H1 (cell line): ENCODE results near the gene TAMALIN. TPM values are rescaled to one million over a fixed set of nuclear protein-coding genes. Genes with fewer than 3 reads are reported as not detected.

Source experiments
- CTCF ChIA-PET: fragments of 300-600 bp; sonication (Branson Sonifier 250); formaldehyde crosslinking; loops from one replicate; lab custom pipeline; 2021; ENCODE audit not compliant: partially characterized antibody; lab: Charles Lee
- POLR2A ChIA-PET: fragments of 300-600 bp; sonication (Branson Sonifier 250); formaldehyde crosslinking; loops from one replicate; lab custom pipeline; 2021; ENCODE audit warnings: inconsistent platforms; ENCODE audit not compliant: partially characterized antibody; lab: Charles Lee
- DNase-seq, 2 experiments: peaks; one replicate each; pipeline versions ENCODE4 v3.0.0 to v3.0.0-alpha.2; 2010 to 2022; ENCODE audit warnings: low spot score in 2 of 2, low read depth in 1 of 2, mixed read lengths in 1 of 2
- FAIRE-seq: peaks from 2 replicates; lab custom pipeline; 2011; peaks lifted over from hg19 to GRCh38; lab: Jason Lieb, UNC
- H2AFZ ChIP-seq: 2 replicates; pipeline ENCODE4 v1.8.1; 2012; ENCODE audit warnings: low read length, inconsistent platforms
- H2AK5ac ChIP-seq: 2 replicates; pipeline ENCODE4 v1.6.1; 2013; ENCODE audit warnings: low read depth, low read length
- H2BK120ac ChIP-seq: replicated peaks from 2 replicates; pipeline ENCODE3; 2013; ENCODE audit warnings: low read depth, low read length, inconsistent platforms
- H2BK12ac ChIP-seq: 2 replicates; pipeline ENCODE4 v1.6.1; 2013; ENCODE audit warnings: low read depth, low read length
- H2BK15ac ChIP-seq: 2 replicates; pipeline ENCODE4 v1.6.1; 2013; ENCODE audit warnings: low read length
- H2BK20ac ChIP-seq: 2 replicates; pipeline ENCODE4 v1.6.1; 2013; ENCODE audit warnings: low read length
- H2BK5ac ChIP-seq: 2 replicates; pipeline ENCODE4 v1.6.1; 2013; ENCODE audit warnings: low read depth, low read length
- H3K14ac ChIP-seq: 2 replicates; pipeline ENCODE4 v1.6.1; 2013; ENCODE audit warnings: inconsistent platforms; ENCODE audit not compliant: insufficient read length
- H3K18ac ChIP-seq: 2 replicates; pipeline ENCODE4 v1.6.1; 2013; ENCODE audit warnings: low read length; ENCODE audit errors: extremely low read depth
- H3K23ac ChIP-seq: 2 replicates; pipeline ENCODE4 v1.6.1; 2013; ENCODE audit warnings: inconsistent platforms; ENCODE audit not compliant: insufficient read length
- H3K23me2 ChIP-seq: 2 replicates; pipeline ENCODE4 v1.6.1; 2013; ENCODE audit warnings: low read depth, low read length
- H3K27ac ChIP-seq: 2 replicates; pipeline ENCODE4 v1.6.1; 2011; ENCODE audit warnings: low read depth, low read length, inconsistent platforms
- H3K27me3 ChIP-seq, 4 experiments: replicated peaks in 1 of 4; 1 replicate in 1 of 4; 2 replicates in 3 of 4; pipeline versions ENCODE4 v1.6.1 to v1.8.1; 2011 to 2013; ENCODE audit warnings: low read length in 3 of 4, mild to moderate bottlenecking in 3 of 4, inconsistent platforms in 2 of 4, mixed read lengths in 2 of 4, moderate library complexity in 1 of 4; ENCODE audit not compliant: control insufficient read depth in 3 of 4, insufficient read depth in 3 of 4; ENCODE audit errors: extremely low read depth in 1 of 4
- H3K36me3 ChIP-seq, 4 experiments: 2 replicates each; pipeline versions ENCODE4 v1.6.1 to v1.8.1; 2011 to 2013; ENCODE audit warnings: mild to moderate bottlenecking in 4 of 4, low read length in 3 of 4, moderate library complexity in 2 of 4, control low read depth in 1 of 4, inconsistent platforms in 1 of 4; ENCODE audit not compliant: insufficient read depth in 4 of 4, control insufficient read depth in 2 of 4
- H3K4ac ChIP-seq: replicated peaks from 2 replicates; pipeline ENCODE3; 2013; ENCODE audit warnings: low read length, low read depth, mixed read lengths, inconsistent platforms; ENCODE audit not compliant: insufficient read length
- H3K4me1 ChIP-seq, 4 experiments: replicated peaks in 1 of 4; 1 replicate in 1 of 4; 2 replicates in 3 of 4; pipeline versions ENCODE4 v1.6.1 to v1.8.1; 2011 to 2013; ENCODE audit warnings: low read length in 3 of 4, inconsistent platforms in 2 of 4, mixed read lengths in 1 of 4; ENCODE audit not compliant: insufficient read depth in 4 of 4, control insufficient read depth in 3 of 4
- H3K4me2 ChIP-seq, 2 experiments: 2 replicates each; pipeline versions ENCODE4 v1.6.1 to v1.8.1; 2011 to 2013; ENCODE audit warnings: low read depth in 2 of 2, low read length in 2 of 2, control low read depth in 1 of 2, inconsistent platforms in 1 of 2, mild to moderate bottlenecking in 1 of 2; ENCODE audit not compliant: insufficient read depth in 1 of 2
- H3K4me3 ChIP-seq, 4 experiments: fragments of 200-600, 300-600 bp in 1 of 4; sonication (generic), shearing (Covaris generic), sonication (Bioruptor Twin) in 1 of 4; 2 replicates each; pipeline versions ENCODE4 v1.5.1 to v1.8.1; 2011 to 2016; ENCODE audit warnings: low read length in 4 of 4, low read depth in 3 of 4, control low read depth in 2 of 4, inconsistent platforms in 2 of 4, mild to moderate bottlenecking in 2 of 4, mixed read lengths in 1 of 4, moderate library complexity in 1 of 4; ENCODE audit not compliant: insufficient read depth in 2 of 4; ENCODE audit errors: extremely low read depth in 1 of 4
- H3K56ac ChIP-seq: replicated peaks from 2 replicates; pipeline ENCODE3; 2013; ENCODE audit warnings: low read depth, mild to moderate bottlenecking, mixed read lengths, low read length, inconsistent platforms; ENCODE audit not compliant: insufficient read length
- H3K79me1 ChIP-seq: 2 replicates; pipeline ENCODE4 v1.6.1; 2013; ENCODE audit warnings: low read depth, low read length, control low read depth
- H3K79me2 ChIP-seq, 2 experiments: 2 replicates each; pipeline versions ENCODE4 v1.6.1 to v1.8.1; 2012 to 2013; ENCODE audit warnings: low read length in 2 of 2, mild to moderate bottlenecking in 2 of 2, inconsistent platforms in 1 of 2; ENCODE audit not compliant: insufficient read depth in 2 of 2, control insufficient read depth in 1 of 2
- H3K9ac ChIP-seq, 4 experiments: replicated peaks in 1 of 4; 1 replicate in 1 of 4; 2 replicates in 3 of 4; pipeline versions ENCODE4 v1.6.1 to v1.8.1; 2011 to 2013; ENCODE audit warnings: low read depth in 3 of 4, low read length in 3 of 4, control low read depth in 2 of 4, mild to moderate bottlenecking in 2 of 4, moderate library complexity in 2 of 4, inconsistent platforms in 1 of 4; ENCODE audit errors: extremely low read depth in 1 of 4
- H3K9me3 ChIP-seq, 2 experiments: 2 replicates each; pipeline versions ENCODE4 v1.6.1 to v1.8.1; 2012 to 2013; ENCODE audit warnings: mild to moderate bottlenecking in 2 of 2, moderate library complexity in 2 of 2, control low read depth in 1 of 2, inconsistent platforms in 1 of 2, low read depth in 1 of 2, low read length in 1 of 2, mixed read lengths in 1 of 2; ENCODE audit not compliant: insufficient read depth in 2 of 2
- H4K20me1 ChIP-seq, 2 experiments: replicated peaks in 1 of 2; 2 replicates each; pipeline versions ENCODE3 to v1.8.1; 2011 to 2013; ENCODE audit warnings: inconsistent platforms in 2 of 2, low read length in 2 of 2, mild to moderate bottlenecking in 1 of 2; ENCODE audit not compliant: insufficient read depth in 2 of 2, control insufficient read depth in 1 of 2
- H4K5ac ChIP-seq: 2 replicates; pipeline ENCODE4 v1.6.1; 2013; ENCODE audit warnings: low read length, low read depth, mixed read lengths, inconsistent platforms; ENCODE audit not compliant: insufficient read length
- H4K8ac ChIP-seq: 2 replicates; pipeline ENCODE4 v1.8.0; 2013; ENCODE audit warnings: mild to moderate bottlenecking, moderate library complexity, low read length, inconsistent platforms; ENCODE audit not compliant: insufficient read depth; ENCODE audit errors: extremely low read depth
- H4K91ac ChIP-seq: replicated peaks from 2 replicates; pipeline ENCODE3; 2013; ENCODE audit warnings: low read length, mixed read lengths, inconsistent platforms; ENCODE audit not compliant: insufficient read length
- ASH2L ChIP-seq: fragments of 200-600, 300-600 bp; sonication (generic); IDR thresholded peaks from one replicate; pipeline ENCODE4 v1.7.1; 2017; ENCODE audit warnings: low read length
- CREB1 ChIP-seq: IDR thresholded peaks from 2 replicates; pipeline ENCODE4 v1.6.1; 2012; ENCODE audit warnings: inconsistent platforms
- FOSL1 ChIP-seq: IDR thresholded peaks from 2 replicates; pipeline ENCODE4 v1.6.1; 2011; ENCODE audit warnings: mild to moderate bottlenecking, low read depth, low read length, moderate library complexity; ENCODE audit not compliant: insufficient read depth
- HDAC6 ChIP-seq: IDR thresholded peaks from one replicate; pipeline ENCODE4 v1.7.1; 2012; ENCODE audit warnings: low read depth, mild to moderate bottlenecking, inconsistent platforms, low read length, moderate library complexity
- JUN ChIP-seq: IDR thresholded peaks from 2 replicates; pipeline ENCODE4 v1.6.1; 2011; ENCODE audit warnings: low read depth, mild to moderate bottlenecking, improper control_type of control experiment, low read length
- MAX ChIP-seq: IDR thresholded peaks from 2 replicates; pipeline ENCODE4 v1.6.1; 2012; ENCODE audit warnings: inconsistent platforms
- NANOG ChIP-seq: IDR thresholded peaks from 2 replicates; pipeline ENCODE4 v1.6.1; 2011; ENCODE audit warnings: low read length, low read depth, mild to moderate bottlenecking, inconsistent platforms; ENCODE audit not compliant: insufficient read depth, poor library complexity, severe bottlenecking
- RAD21 ChIP-seq, 2 experiments: IDR thresholded peaks in 1 of 2; conservative IDR thresholded peaks in 1 of 2; 2 replicates each; pipeline ENCODE4 v1.6.1; 2011; ENCODE audit warnings: low read depth in 2 of 2, low read length in 2 of 2, improper control_type of control experiment in 1 of 2, inconsistent platforms in 1 of 2, mild to moderate bottlenecking in 1 of 2, moderate library complexity in 1 of 2
- RFX5 ChIP-seq: IDR thresholded peaks from 2 replicates; pipeline ENCODE4 v1.6.1; 2011; ENCODE audit warnings: low read depth, low read length, improper control_type of control experiment, borderline replicate concordance
- RXRA ChIP-seq: IDR thresholded peaks from 2 replicates; pipeline ENCODE4 v1.6.1; 2011; ENCODE audit warnings: low read depth, mild to moderate bottlenecking, low read length, moderate library complexity; ENCODE audit not compliant: insufficient read depth
- ZNF274 ChIP-seq: IDR thresholded peaks from 2 replicates; pipeline ENCODE4 v1.7.0; 2012; ENCODE audit warnings: low read length, borderline replicate concordance; ENCODE audit errors: extremely low read depth
- WGBS, 2 experiments: shearing (Covaris generic) in 1 of 2; methylation state at CpG; one replicate each; pipeline versions ENCODE4 v1.1.6 to v1.1.7; 2013 to 2015; ENCODE audit warnings: low lambda C conversion rate in 2 of 2, mixed read lengths in 2 of 2, inconsistent platforms in 1 of 2, low coverage in 1 of 2, missing lambda C conversion rate in 1 of 2; ENCODE audit not compliant: insufficient replicate concordance in 2 of 2, insufficient coverage in 1 of 2, insufficient read length in 1 of 2; ENCODE audit errors: extremely low coverage in 1 of 2, missing lambda C conversion rate in 1 of 2; 5-methylcytosine and 5-hydroxymethylcytosine counted together
- polyA plus RNA-seq, 7 experiments: library from polyadenylated mRNA; depleted of rRNA in 3 of 7; stranded (reverse) in 5 of 7; unstranded in 2 of 7; fragments of >200 nt in 5 of 7; fragments of 200-250 nt in 2 of 7; gene quantifications; 1 replicate in 5 of 7; 2 replicates in 1 of 7; 4 replicates in 1 of 7; pipeline versions ENCODE4 v1.2.1 to v1.2.3, GENCODE V29; 2011 to 2013; ENCODE audit warnings: missing spikeins in 2 of 7, mixed read lengths in 2 of 7
- total RNA-seq: library from RNA; stranded (reverse); fragmentation: NEBNext Ultra II Directional; extraction: Animal tissue kit (Norgen Biotek cat#: 25700); gene quantifications from 2 replicates; pipeline ENCODE4 v1.2.1, GENCODE V29; 2021

Gene TAMALIN
- total and polyA plus RNA-seq, 2 of the 8 experiments (the other 6 are each of a cell fraction or from before 2014, with no cell fraction given): 2.6 to 4.9 TPM

- no peak for DNase-seq
- H3K9me3 ChIP-seq: no peaks in the 10 kb centered on the region
- no peak for FAIRE-seq
- H3K4ac ChIP-seq: no peak overlapping the region
- H3K79me2 ChIP-seq: no peaks in the 10 kb centered on the region
- no peak overlapping the region for H4K91ac ChIP-seq
- H3K56ac ChIP-seq: no peak overlapping the region
- ChIA-PET POLR2A (interaction anchor here (1.0 kb wide), 1 partner anchor 17 kb away, joined by 3 read pairs; no protein-coding TSS in a partner anchor), CTCF (interaction anchor here (1.2 to 38.2 kb wide), 8 partner anchors 6 to 217 kb away, joined by 3 to 1249 read pairs (median 9); partner anchors contain the start of gene TAMALIN)
- no peaks in the 10 kb centered on the region for H4K20me1 ChIP-seq
- WGBS, 2 experiments: 87% methylated on average over 5 of the region's 5 CpGs; no CpG with 5 or more reads in 1 of the 2 experiments
- peaks cover 2% of the 10 kb centered on the region; the same call in 1 of the 2 replicates for H3K23me2 ChIP-seq
- no peak overlapping the region for H2BK12ac ChIP-seq
- no peak overlapping the region for H2BK15ac ChIP-seq
- no peaks in the 10 kb centered on the region for H3K27me3 ChIP-seq
- no peak overlapping the region for H3K14ac ChIP-seq
- no peak overlapping the region for H3K23ac ChIP-seq
- H2AK5ac ChIP-seq: no peak overlapping the region
- no peak overlapping the region for H2BK20ac ChIP-seq
- H2AFZ ChIP-seq: no peak overlapping the region
- H4K8ac ChIP-seq: no peak overlapping the region
- H3K18ac ChIP-seq: no peak overlapping the region
- H3K27ac ChIP-seq: no peak overlapping the region
- H3K4me2 ChIP-seq: no peak overlapping the region
- no peak overlapping the region for H3K4me3 ChIP-seq
- no peaks in the 10 kb centered on the region for H3K79me1 ChIP-seq
- no peak overlapping the region for H2BK120ac ChIP-seq
- peaks cover 0 to 9% (median 1%) of the 10 kb centered on the region in 4 experiments; a peak in 4 of 8 replicates for H3K36me3 ChIP-seq
- H3K9ac ChIP-seq: no peak overlapping the region
- H2BK5ac ChIP-seq: no peak overlapping the region
- no peak overlapping the region for H4K5ac ChIP-seq
- peaks cover 0 to 2% (median under 1%) of the 10 kb centered on the region in 4 experiments; a peak in 3 of 7 replicates for H3K4me1 ChIP-seq
- TF ChIP-seq RAD21 (IDR thresholded peaks at IDR 0.05 in 1 of 2, conservative IDR thresholded peaks at IDR 0.05 in 1 of 2; ENCODE audit: low read depth in 2 of 2, low read length in 2 of 2) (no peak), HDAC6 (no peak), FOSL1 (no peak), RFX5 (no peak), JUN (no peak), NANOG (no peak), ZNF274 (no peak), MAX (no peak), CREB1 (no peak), ASH2L (no peak), RXRA (no peak)
Measured at GRCh38 chr12:51997136-51997535, 9.6 kb upstream of the TAMALIN start.
